Gastrocnemius medialis (tissue), 4 donors: ENCODE measurements around the gene PEA15.

Experiments
- POLR2A ChIP-seq, 2 donors: fragments of 450-650 bp; IDR thresholded peaks; one replicate each; pipeline ENCODE4 v1.6.1; 2017; ENCODE audit warnings: antibody characterized with exemption in 2 of 2, mild to moderate bottlenecking in 2 of 2, moderate library complexity in 2 of 2
- TF ChIP-seq, protein P1 (sequence below), 5 experiments: fragments of 450-650 bp in 3 of 5; fragments of 200-600 bp in 2 of 5; sonication (generic) in 2 of 5; IDR thresholded peaks in 4 of 5; conservative IDR thresholded peaks in 1 of 5; 1 replicate in 4 of 5; 2 replicates in 1 of 5; pipeline ENCODE4 v1.5.1; 2016 to 2019; ENCODE audit warnings: antibody characterized with exemption in 5 of 5, mild to moderate bottlenecking in 3 of 5, moderate library complexity in 3 of 5

- TF ChIP-seq, protein P1, sequence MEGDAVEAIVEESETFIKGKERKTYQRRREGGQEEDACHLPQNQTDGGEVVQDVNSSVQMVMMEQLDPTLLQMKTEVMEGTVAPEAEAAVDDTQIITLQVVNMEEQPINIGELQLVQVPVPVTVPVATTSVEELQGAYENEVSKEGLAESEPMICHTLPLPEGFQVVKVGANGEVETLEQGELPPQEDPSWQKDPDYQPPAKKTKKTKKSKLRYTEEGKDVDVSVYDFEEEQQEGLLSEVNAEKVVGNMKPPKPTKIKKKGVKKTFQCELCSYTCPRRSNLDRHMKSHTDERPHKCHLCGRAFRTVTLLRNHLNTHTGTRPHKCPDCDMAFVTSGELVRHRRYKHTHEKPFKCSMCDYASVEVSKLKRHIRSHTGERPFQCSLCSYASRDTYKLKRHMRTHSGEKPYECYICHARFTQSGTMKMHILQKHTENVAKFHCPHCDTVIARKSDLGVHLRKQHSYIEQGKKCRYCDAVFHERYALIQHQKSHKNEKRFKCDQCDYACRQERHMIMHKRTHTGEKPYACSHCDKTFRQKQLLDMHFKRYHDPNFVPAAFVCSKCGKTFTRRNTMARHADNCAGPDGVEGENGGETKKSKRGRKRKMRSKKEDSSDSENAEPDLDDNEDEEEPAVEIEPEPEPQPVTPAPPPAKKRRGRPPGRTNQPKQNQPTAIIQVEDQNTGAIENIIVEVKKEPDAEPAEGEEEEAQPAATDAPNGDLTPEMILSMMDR (IDR thresholded peaks at IDR 0.05 in 4 of 5, conservative IDR thresholded peaks at IDR 0.05 in 1 of 5): no peak
- no peak for TF ChIP-seq POLR2A (IDR thresholded peaks at IDR 0.05)
These were observed 59.7 kb downstream of the PEA15 start for GRCh38 chr1:160264795-160265307.
